Tibial nerve (tissue), 4 donors: ENCODE results near the gene DUSP1. TPM values are rescaled to one million over a fixed set of nuclear protein-coding genes. Genes with fewer than 3 reads are reported as not detected.

Experiments used
- DNase-seq, 2 donors: peaks; one replicate each; pipeline ENCODE4 v3.0.0-alpha.2; 2019; ENCODE audit warnings: low spot score in 2 of 2
- H3K27ac ChIP-seq, 4 donors: fragments of 200-600 bp; sonication (generic) in 3 of 4; one replicate each; pipeline ENCODE4 v1.5.1; 2017 to 2019; ENCODE audit warnings: mild to moderate bottlenecking in 1 of 4
- H3K27me3 ChIP-seq, 2 donors: fragments of 200-600 bp; sonication (generic) in 1 of 2; one replicate each; pipeline versions ENCODE4 v1.5.1 to v1.6.0; 2017 to 2019
- H3K36me3 ChIP-seq, 3 donors: fragments of 200-600 bp; sonication (generic); one replicate each; pipeline ENCODE4 v1.5.1; 2018 to 2019
- H3K4me1 ChIP-seq, 4 donors: fragments of 200-600 bp; sonication (generic) in 3 of 4; one replicate each; pipeline ENCODE4 v1.5.1; 2017 to 2019
- H3K4me3 ChIP-seq, 4 donors: fragments of 200-600 bp; sonication (generic) in 3 of 4; one replicate each; pipeline ENCODE4 v1.5.1; 2017 to 2019; ENCODE audit warnings: mild to moderate bottlenecking in 1 of 4, moderate library complexity in 1 of 4
- H3K9me3 ChIP-seq, 4 donors: fragments of 200-600 bp; sonication (generic) in 3 of 4; one replicate each; pipeline ENCODE4 v1.5.1; 2017 to 2019
- CTCF ChIP-seq, 5 experiments: fragments of 200-600 bp in 3 of 5; fragments of 450-650 bp in 2 of 5; sonication (generic) in 3 of 5; IDR thresholded peaks; one replicate each; pipeline ENCODE4 v1.5.1; 2016 to 2019; ENCODE audit warnings: antibody characterized with exemption in 5 of 5, mild to moderate bottlenecking in 3 of 5, moderate library complexity in 2 of 5
- EP300 ChIP-seq, 2 donors: sonication (generic); formaldehyde crosslinking; IDR thresholded peaks; one replicate each; pipeline ENCODE4 v1.6.1; 2017; ENCODE audit warnings: antibody characterized with exemption in 2 of 2, mild to moderate bottlenecking in 1 of 2
- POLR2A ChIP-seq, 2 donors: fragments of 450-650 bp; IDR thresholded peaks; one replicate each; pipeline ENCODE4 v1.6.1; 2017; ENCODE audit warnings: antibody characterized with exemption in 2 of 2, mild to moderate bottlenecking in 2 of 2, moderate library complexity in 2 of 2
- WGBS, 2 donors: methylation state at CpG; one replicate each; pipeline ENCODE4 v1.1.5; 2018; 5-methylcytosine and 5-hydroxymethylcytosine counted together
- total RNA-seq, 4 donors: library from RNA; depleted of rRNA; stranded (reverse); fragments of >200 nt; gene quantifications; one replicate each; pipeline ENCODE4 v1.1.0, GENCODE V29; 2016

DUSP1 gene
- total RNA-seq, 4 donors from 2014 or later, result 1,787 to 2,412 (median 1,885) TPM

GRCh38 chr5:172775326-172776234 lies 4.6 kb upstream of the DUSP1 start:
- peak; percentile 79 to 92 for DNase-seq
- WGBS, 2 donors, result 84 to 85% methylated on average over 11 of the region's 11 CpGs
- peaks cover 0 to 71% (median 46%) of the 10 kb centered on the region in 4 donors for H3K4me1 ChIP-seq

GRCh38 chr5:172774561-172775315 lies 3.7 kb upstream of the DUSP1 start:
- TF ChIP-seq POLR2A (IDR thresholded peaks at IDR 0.05) (no peak), EP300 (IDR thresholded peaks at IDR 0.05) (no peak), CTCF (IDR thresholded peaks at IDR 0.05) (no peak)
- Histone ChIP-seq H3K27ac (peak overlapping the region; percentile 97 to 99 (median 99)), H3K27me3 (no peaks in the 10 kb centered on the region), H3K9me3 (no peaks in the 10 kb centered on the region), H3K4me1 (peaks cover 0 to 71% (median 46%) of the 10 kb centered on the region in 4 donors), H3K4me3 (no peak overlapping the region), H3K36me3 (peaks cover 0 to 5% (median 4%) of the 10 kb centered on the region in 3 donors)
- 91 to 92% methylated on average over 7 of the region's 7 CpGs for WGBS, 2 donors
- DNase-seq, result no peak

More at GRCh38 chr5:172775326-172776234, 4.6 kb upstream of the DUSP1 start:
- H3K9me3 ChIP-seq, result no peaks in the 10 kb centered on the region
- no peaks in the 10 kb centered on the region for H3K27me3 ChIP-seq
- H3K27ac ChIP-seq, result peak overlapping the region; percentile 97 to 99 (median 99)
- TF ChIP-seq CTCF (IDR thresholded peaks at IDR 0.05) (no peak), EP300 (IDR thresholded peaks at IDR 0.05) (peak; percentile 64 to 95)
- H3K36me3 ChIP-seq, result no peaks in the 10 kb centered on the region
- no peak overlapping the region for H3K4me3 ChIP-seq

GRCh38 chr5:172773481-172774469 lies 2.8 kb upstream of the DUSP1 start:
- WGBS, 2 donors, result 84 to 88% methylated on average over 11 of the region's 11 CpGs
- DNase-seq, result no peak
- H3K27me3 ChIP-seq, result no peaks in the 10 kb centered on the region
- no peaks in the 10 kb centered on the region for H3K9me3 ChIP-seq
- H3K36me3 ChIP-seq, result peaks cover 4 to 14% (median 12%) of the 10 kb centered on the region in 3 donors
- H3K4me3 ChIP-seq, result no peak overlapping the region
- TF ChIP-seq POLR2A (IDR thresholded peaks at IDR 0.05) (no peak), CTCF (IDR thresholded peaks at IDR 0.05) (no peak), EP300 (IDR thresholded peaks at IDR 0.05) (no peak)
- peak overlapping the region; percentile 97 to 99 (median 99) for H3K27ac ChIP-seq
- peaks cover 0 to 75% (median 46%) of the 10 kb centered on the region in 4 donors for H3K4me1 ChIP-seq

- Histone ChIP-seq H3K4me3 (peak overlapping the region; percentile 49 to 98 (median 78)), H3K4me1 (peaks cover 0 to 75% (median 41%) of the 10 kb centered on the region in 4 donors), H3K27ac (peak overlapping the region; percentile 97 to 99 (median 99)), H3K36me3 (peaks cover 9 to 29% (median 23%) of the 10 kb centered on the region in 3 donors), H3K27me3 (no peaks in the 10 kb centered on the region), H3K9me3 (no peaks in the 10 kb centered on the region)
- TF ChIP-seq POLR2A (IDR thresholded peaks at IDR 0.05) (peak; percentile 56 to 65), CTCF (IDR thresholded peaks at IDR 0.05) (peak; percentile 75 to 93 (median 83)), EP300 (IDR thresholded peaks at IDR 0.05) (peak; percentile 100)
- peak; percentile 93 for DNase-seq
- 3 to 10% methylated on average over 28 to 44 of the region's 50 CpGs for WGBS, 2 donors
Observed at GRCh38 chr5:172772112-172772906, 1.3 kb upstream of the DUSP1 start.
